NCI-H748 treated with DMSO at 0.1 percent for 48 hours (cell line): ENCODE data around the gene ERV3-1.
"Not testable (repeated sequence)": the region's sequence is repeated elsewhere in the genome, so short reads cannot be mapped to it uniquely, and the experiment has no call there.

Experiments
- DNase-seq: peaks from one replicate; lab custom pipeline; 2025; lab: John Stamatoyannopoulos, UW

The ERV3-1 gene

GRCh38 chr7:64944667-64945502 lies 61.6 kb downstream of the ERV3-1 start:
- DNase-seq, result not testable (repeated sequence)
